ENCODE measurements around the gene OBSCN.

Gene OBSCN

DNA sequence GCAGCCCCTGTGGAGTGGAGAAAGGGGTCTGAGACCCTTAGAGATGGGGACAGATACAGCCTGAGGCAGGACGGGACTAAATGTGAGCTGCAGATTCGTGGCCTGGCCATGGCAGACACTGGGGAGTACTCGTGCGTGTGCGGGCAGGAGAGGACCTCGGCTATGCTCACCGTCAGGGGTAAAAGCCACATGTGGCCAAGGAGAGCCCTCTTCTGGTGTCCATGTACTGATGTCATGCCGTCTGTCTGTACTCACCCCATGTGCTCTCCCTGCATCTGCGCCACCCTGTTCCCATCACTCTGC is 84.7 kb downstream of the OBSCN start:
- TF ChIP-seq, protein P1, sequence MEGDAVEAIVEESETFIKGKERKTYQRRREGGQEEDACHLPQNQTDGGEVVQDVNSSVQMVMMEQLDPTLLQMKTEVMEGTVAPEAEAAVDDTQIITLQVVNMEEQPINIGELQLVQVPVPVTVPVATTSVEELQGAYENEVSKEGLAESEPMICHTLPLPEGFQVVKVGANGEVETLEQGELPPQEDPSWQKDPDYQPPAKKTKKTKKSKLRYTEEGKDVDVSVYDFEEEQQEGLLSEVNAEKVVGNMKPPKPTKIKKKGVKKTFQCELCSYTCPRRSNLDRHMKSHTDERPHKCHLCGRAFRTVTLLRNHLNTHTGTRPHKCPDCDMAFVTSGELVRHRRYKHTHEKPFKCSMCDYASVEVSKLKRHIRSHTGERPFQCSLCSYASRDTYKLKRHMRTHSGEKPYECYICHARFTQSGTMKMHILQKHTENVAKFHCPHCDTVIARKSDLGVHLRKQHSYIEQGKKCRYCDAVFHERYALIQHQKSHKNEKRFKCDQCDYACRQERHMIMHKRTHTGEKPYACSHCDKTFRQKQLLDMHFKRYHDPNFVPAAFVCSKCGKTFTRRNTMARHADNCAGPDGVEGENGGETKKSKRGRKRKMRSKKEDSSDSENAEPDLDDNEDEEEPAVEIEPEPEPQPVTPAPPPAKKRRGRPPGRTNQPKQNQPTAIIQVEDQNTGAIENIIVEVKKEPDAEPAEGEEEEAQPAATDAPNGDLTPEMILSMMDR (conservative IDR thresholded peaks at IDR 0.05; ENCODE audit: low read length), result no peak
- TF ChIP-seq EZH2phosphoT487 (IDR thresholded peaks at IDR 0.05; ENCODE audit: borderline replicate concordance), result no peak
- Histone ChIP-seq H3K27me3 (ENCODE audit: insufficient read depth, low read length, poor library complexity, severe bottlenecking) (no peaks in the 10 kb centered on the region), H3K4me3 (ENCODE audit: low read length, poor library complexity, severe bottlenecking) (no peak overlapping the region), H3F3A (ENCODE audit: low read depth) (no peaks in the 10 kb centered on the region), H3K9ac (ENCODE audit: low read depth, low read length, poor library complexity, severe bottlenecking) (no peak overlapping the region), H3K4me1 (ENCODE audit: insufficient read depth, low read length, poor library complexity, severe bottlenecking) (no peaks in the 10 kb centered on the region), H3K4me2 (ENCODE audit: low read depth, low read length, poor library complexity, severe bottlenecking) (no peak overlapping the region), H2AFZ (ENCODE audit: low read length) (no peak overlapping the region), H3K9me3 (ENCODE audit: insufficient read depth, low read depth, low read length) (peaks cover 2% of the 10 kb centered on the region; the same call in 1 of the 2 replicates), H3K9me2 (replicated peaks; ENCODE audit: low read depth, low read length) (no peaks in the 10 kb centered on the region), H4K20me1 (ENCODE audit: insufficient read depth, low read length, poor library complexity, severe bottlenecking) (no peaks in the 10 kb centered on the region), H3K79me2 (ENCODE audit: insufficient read depth, low read length) (no peaks in the 10 kb centered on the region), H3K36me3 (ENCODE audit: insufficient read depth, low read length) (no peaks in the 10 kb centered on the region)

DNA sequence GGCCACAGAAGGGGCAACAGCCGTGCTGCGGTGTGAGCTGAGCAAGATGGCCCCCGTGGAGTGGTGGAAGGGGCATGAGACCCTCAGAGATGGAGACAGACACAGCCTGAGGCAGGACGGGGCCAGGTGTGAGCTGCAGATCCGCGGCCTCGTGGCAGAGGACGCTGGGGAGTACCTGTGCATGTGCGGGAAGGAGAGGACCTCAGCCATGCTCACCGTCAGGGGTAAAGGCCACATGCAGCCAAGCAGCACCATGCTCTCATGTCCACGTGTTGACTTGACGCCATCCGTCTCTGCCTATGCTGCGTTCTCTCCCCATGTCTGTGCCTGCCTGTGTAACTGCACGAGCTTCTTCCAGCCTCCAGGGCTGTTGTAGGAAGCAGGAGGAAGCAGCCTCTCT is 85.5 kb downstream of the OBSCN start:
- Histone ChIP-seq H4K20me1 (ENCODE audit: insufficient read depth, low read length, poor library complexity, severe bottlenecking) (no peaks in the 10 kb centered on the region), H3F3A (ENCODE audit: low read depth) (no peaks in the 10 kb centered on the region), H3K9ac (ENCODE audit: low read depth, low read length, poor library complexity, severe bottlenecking) (no peak overlapping the region), H3K4me2 (ENCODE audit: low read depth, low read length, poor library complexity, severe bottlenecking) (no peak overlapping the region), H3K79me2 (ENCODE audit: insufficient read depth, low read length) (no peaks in the 10 kb centered on the region), H3K9me3 (ENCODE audit: insufficient read depth, low read depth, low read length) (peaks cover 3% of the 10 kb centered on the region; the same call in 1 of the 2 replicates), H2AFZ (ENCODE audit: low read length) (no peak overlapping the region), H3K27me3 (ENCODE audit: insufficient read depth, low read length, poor library complexity, severe bottlenecking) (no peaks in the 10 kb centered on the region), H3K4me1 (ENCODE audit: insufficient read depth, low read length, poor library complexity, severe bottlenecking) (no peaks in the 10 kb centered on the region), H3K4me3 (ENCODE audit: low read length, poor library complexity, severe bottlenecking) (no peak overlapping the region), H3K9me2 (replicated peaks; ENCODE audit: low read depth, low read length) (no peaks in the 10 kb centered on the region), H3K36me3 (ENCODE audit: insufficient read depth, low read length) (no peaks in the 10 kb centered on the region)
- no peak for TF ChIP-seq EZH2phosphoT487 (IDR thresholded peaks at IDR 0.05; ENCODE audit: borderline replicate concordance)
- TF ChIP-seq, protein P1 (conservative IDR thresholded peaks at IDR 0.05; ENCODE audit: low read length), result no peak

DNA sequence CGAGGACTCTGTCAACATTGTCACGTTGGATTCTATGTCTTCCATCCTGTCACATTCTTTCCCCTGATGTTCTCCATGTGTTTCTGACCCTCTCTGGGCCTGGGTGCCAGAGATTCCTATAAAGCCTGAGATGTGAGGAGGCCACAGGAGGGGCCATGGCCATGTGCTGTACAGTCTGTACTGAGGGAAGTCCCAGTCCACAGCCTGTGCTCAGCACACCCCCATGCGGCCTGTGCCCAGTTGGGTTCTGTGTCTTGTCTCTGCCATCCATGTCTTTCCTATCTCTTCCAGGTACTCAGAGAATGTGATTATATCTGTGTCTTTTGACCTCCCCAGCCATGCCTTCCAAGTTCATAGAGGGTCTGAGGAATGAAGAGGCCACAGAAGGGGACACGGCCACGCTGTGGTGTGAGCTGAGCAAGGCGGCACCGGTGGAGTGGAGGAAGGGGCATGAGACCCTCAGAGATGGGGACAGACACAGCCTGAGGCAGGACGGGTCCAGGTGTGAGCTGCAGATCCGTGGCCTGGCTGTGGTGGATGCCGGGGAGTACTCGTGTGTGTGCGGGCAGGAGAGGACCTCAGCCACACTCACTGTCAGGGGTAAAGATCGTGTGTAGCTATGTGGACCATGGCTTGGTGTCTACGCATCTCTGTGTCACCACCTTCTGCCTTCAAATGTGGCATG is 86.1 kb downstream of the OBSCN start:
- no peaks in the 10 kb centered on the region for H3F3A ChIP-seq (ENCODE audit: low read depth)
- no peaks in the 10 kb centered on the region for H3K79me2 ChIP-seq (ENCODE audit: insufficient read depth, low read length)
- no peaks in the 10 kb centered on the region for H3K36me3 ChIP-seq (ENCODE audit: insufficient read depth, low read length)
- no peak overlapping the region for H3K4me2 ChIP-seq (ENCODE audit: low read depth, low read length, poor library complexity, severe bottlenecking)
- no peak overlapping the region for H3K4me3 ChIP-seq (ENCODE audit: low read length, poor library complexity, severe bottlenecking)
- no peak for TF ChIP-seq EZH2phosphoT487 (IDR thresholded peaks at IDR 0.05; ENCODE audit: borderline replicate concordance)
- TF ChIP-seq, protein P1 (conservative IDR thresholded peaks at IDR 0.05; ENCODE audit: low read length), result no peak
- H2AFZ ChIP-seq (ENCODE audit: low read length), result no peak overlapping the region
- no peaks in the 10 kb centered on the region for H3K4me1 ChIP-seq (ENCODE audit: insufficient read depth, low read length, poor library complexity, severe bottlenecking)
- no peaks in the 10 kb centered on the region for H3K27me3 ChIP-seq (ENCODE audit: insufficient read depth, low read length, poor library complexity, severe bottlenecking)
- no peak overlapping the region for H3K9ac ChIP-seq (ENCODE audit: low read depth, low read length, poor library complexity, severe bottlenecking)
- no peaks in the 10 kb centered on the region for H4K20me1 ChIP-seq (ENCODE audit: insufficient read depth, low read length, poor library complexity, severe bottlenecking)
- no peaks in the 10 kb centered on the region for H3K9me2 ChIP-seq (replicated peaks; ENCODE audit: low read depth, low read length)
- H3K9me3 ChIP-seq (ENCODE audit: insufficient read depth, low read depth, low read length), result peaks cover 3% of the 10 kb centered on the region; the same call in 1 of the 2 replicates
